SK-N-SH treated with all-trans-retinoic acid at 6 μM for 48 hours (cell line): ENCODE data around the gene IGF2R.

Experiments used
- ARNTL ChIP-seq: fragments of 450-650 bp; formaldehyde crosslinking; IDR thresholded peaks from 2 replicates; pipeline ENCODE4 v1.5.0; 2020; ENCODE audit warnings: low read depth, mild to moderate bottlenecking, moderate library complexity, borderline replicate concordance
- ESRRG ChIP-seq: fragments of 250-450 bp; sonication (Bioruptor Pico); IDR thresholded peaks from 2 replicates; pipeline ENCODE4 v1.6.1; 2021; ENCODE audit warnings: mild to moderate bottlenecking
- GLIS3 ChIP-seq: fragments of 250-450 bp; sonication (Bioruptor Pico); IDR thresholded peaks from 2 replicates; pipeline ENCODE4 v1.5.0; 2020; ENCODE audit warnings: mild to moderate bottlenecking, moderate library complexity
- PATZ1 ChIP-seq: fragments of 250-450 bp; sonication (Bioruptor Pico); IDR thresholded peaks from 2 replicates; pipeline ENCODE4 v1.8.0; 2020; ENCODE audit warnings: mild to moderate bottlenecking, moderate library complexity, borderline replicate concordance
- POU6F1 ChIP-seq: fragments of 250-450 bp; sonication (Bioruptor Pico); IDR thresholded peaks from 2 replicates; pipeline ENCODE4 v1.8.0; 2021; ENCODE audit warnings: low read depth, mild to moderate bottlenecking, moderate library complexity, borderline replicate concordance
- TOX ChIP-seq: fragments of 250-450 bp; sonication (Bioruptor Pico); IDR thresholded peaks from 2 replicates; pipeline ENCODE4 v1.8.0; 2021; ENCODE audit warnings: mild to moderate bottlenecking, moderate library complexity, borderline replicate concordance
- ZFP3 ChIP-seq: fragments of 250-450 bp; sonication (Bioruptor Pico); IDR thresholded peaks from 2 replicates; pipeline ENCODE4 v1.5.0; 2020; ENCODE audit warnings: mild to moderate bottlenecking, moderate library complexity
- ZFP30 ChIP-seq: fragments of 450-650 bp; formaldehyde crosslinking; IDR thresholded peaks from 2 replicates; pipeline ENCODE4 v1.5.0; 2022; ENCODE audit warnings: mild to moderate bottlenecking, moderate library complexity
- ZNF8 ChIP-seq: fragments of 450-650 bp; formaldehyde crosslinking; IDR thresholded peaks from 2 replicates; pipeline ENCODE4 v1.5.0; 2020; ENCODE audit warnings: mild to moderate bottlenecking, moderate library complexity

GRCh38 chr6:160139420-160139851, 170.6 kb downstream of the IGF2R start:
- TF ChIP-seq ZFP3 (CRISPR knock-in tag) = no peak
- no peak for TF ChIP-seq ARNTL (CRISPR knock-in tag)
- no peak for TF ChIP-seq POU6F1
- TF ChIP-seq ESRRG (CRISPR knock-in tag) = no peak
- no peak for TF ChIP-seq ZFP30
- no peak for TF ChIP-seq PATZ1
- no peak for TF ChIP-seq ZNF8 (CRISPR knock-in tag)
- TF ChIP-seq GLIS3 (CRISPR knock-in tag) = no peak
- no peak for TF ChIP-seq TOX (CRISPR knock-in tag)
